Hepatic stellate cell (primary cell): ENCODE measurements around the gene SCAPER.

Experiments used
- DNase-seq: peaks from one replicate; pipeline ENCODE4 v3.0.0; 2011; ENCODE audit warnings: low spot score

The SCAPER gene

GRCh38 chr15:76667943-76668715, 237.0 kb downstream of the SCAPER start:
- DNase-seq = no peak

- DNase-seq = no peak
These were observed 240.2 kb downstream of the SCAPER start for GRCh38 chr15:76664895-76665294.

GRCh38 chr15:76664411-76664810, 240.7 kb downstream of the SCAPER start:
- DNase-seq = no peak

- DNase-seq = no peak
These were observed 241.6 kb downstream of the SCAPER start for GRCh38 chr15:76663529-76663928.

GRCh38 chr15:76648732-76649444, 256.3 kb downstream of the SCAPER start:
- DNase-seq = no peak

- no peak for DNase-seq
These were observed 257.5 kb downstream of the SCAPER start for GRCh38 chr15:76647612-76648011.

- DNase-seq = no peak
These were observed 260.5 kb downstream of the SCAPER start for GRCh38 chr15:76644646-76645045.

GRCh38 chr15:76642671-76643070, 262.5 kb downstream of the SCAPER start:
- DNase-seq = no peak

GRCh38 chr15:76637166-76637565, 268.0 kb downstream of the SCAPER start:
- no peak for DNase-seq

- no peak for DNase-seq
These were observed 269.1 kb downstream of the SCAPER start for GRCh38 chr15:76636059-76636458.

- DNase-seq = no peak
These were observed 278.5 kb downstream of the SCAPER start for GRCh38 chr15:76626611-76627010.

- DNase-seq = no peak
These were observed 279.9 kb downstream of the SCAPER start for GRCh38 chr15:76625267-76625666.

GRCh38 chr15:76614725-76615124, 290.4 kb downstream of the SCAPER start:
- no peak for DNase-seq

GRCh38 chr15:76588811-76589747, 316.1 kb downstream of the SCAPER start:
- DNase-seq = no peak

GRCh38 chr15:76585576-76585897, 319.6 kb downstream of the SCAPER start:
- DNase-seq = no peak

- DNase-seq = no peak
These were observed 320.1 kb downstream of the SCAPER start for GRCh38 chr15:76584868-76585575.

- DNase-seq = no peak
These were observed 322.6 kb downstream of the SCAPER start for GRCh38 chr15:76582550-76582949.

- DNase-seq = no peak
These were observed 327.1 kb downstream of the SCAPER start for GRCh38 chr15:76577879-76578512.

- no peak for DNase-seq
These were observed 328.4 kb downstream of the SCAPER start for GRCh38 chr15:76576523-76577279.

GRCh38 chr15:76575679-76576078, 329.5 kb downstream of the SCAPER start:
- no peak for DNase-seq

GRCh38 chr15:76575274-76575673, 329.9 kb downstream of the SCAPER start:
- no peak for DNase-seq
